SK-N-SH (cell line): ENCODE data around the gene PPP1R12B. TPM values are rescaled to one million over a fixed set of nuclear protein-coding genes. Genes with fewer than 3 reads are reported as not detected.
"Not testable (repeated sequence)": the region's sequence is repeated elsewhere in the genome, so short reads cannot be mapped to it uniquely, and the experiment has no call there.

Source experiments
- CTCF ChIA-PET: fragments of 300-600, 350-600 bp; formaldehyde crosslinking; extraction: SDS; loops from one replicate; lab custom pipeline; 2021; lab: Yijun Ruan, JAX
- POLR2A ChIA-PET: fragments of 350-600 bp; sonication (Branson Sonifier 250); formaldehyde crosslinking; extraction: SDS; loops from one replicate; lab custom pipeline; 2020; ENCODE audit warnings: antibody characterized with exemption, inconsistent platforms; lab: Yijun Ruan, JAX
- DNase-seq: peaks from one replicate; pipeline ENCODE4 v3.0.0; 2012
- H2AFZ ChIP-seq: fragments of 200-600 bp; sonication (generic); 2 replicates; pipeline ENCODE4 v1.8.1; 2016; ENCODE audit warnings: antibody characterized with exemption, mild to moderate bottlenecking, low read depth
- H3F3A ChIP-seq: fragments of 200-600 bp; sonication (generic); replicated peaks from 2 replicates; pipeline ENCODE3; 2016; ENCODE audit warnings: antibody characterized with exemption, mild to moderate bottlenecking; ENCODE audit not compliant: insufficient read depth
- H3K27ac ChIP-seq, 2 experiments: fragments of 200-500 bp in 1 of 2; fragments of 200-600 bp in 1 of 2; sonication (Bioruptor generic) in 1 of 2; sonication (generic), shearing (Covaris generic) in 1 of 2; 2 replicates each; pipeline versions ENCODE4 v1.5.1 to v1.6.1; 2014 to 2016; ENCODE audit warnings: low read depth in 2 of 2, inconsistent platforms in 1 of 2, low read length in 1 of 2, mild to moderate bottlenecking in 1 of 2, mixed read lengths in 1 of 2
- H3K27me3 ChIP-seq: fragments of 200-600 bp; sonication (generic), shearing (Covaris generic); 2 replicates; pipeline ENCODE4 v1.6.1; 2016; ENCODE audit warnings: mixed run types; ENCODE audit not compliant: insufficient read depth
- H3K36me3 ChIP-seq, 2 experiments: fragments of 200-500 bp in 1 of 2; fragments of 200-600 bp in 1 of 2; sonication (Bioruptor generic) in 1 of 2; sonication (generic) in 1 of 2; replicated peaks in 1 of 2; 2 replicates each; pipeline versions ENCODE3 to v1.5.1; 2014 to 2016; ENCODE audit warnings: low read length in 1 of 2, mild to moderate bottlenecking in 1 of 2; ENCODE audit not compliant: insufficient read depth in 2 of 2, control insufficient read depth in 1 of 2
- H3K4me1 ChIP-seq, 2 experiments: fragments of 200-500 bp in 1 of 2; fragments of 200-600 bp in 1 of 2; sonication (Bioruptor generic) in 1 of 2; sonication (generic), shearing (Covaris generic) in 1 of 2; 2 replicates each; pipeline versions ENCODE4 v1.5.1 to v1.6.1; 2014 to 2016; ENCODE audit warnings: low read depth in 1 of 2, low read length in 1 of 2, mixed run types in 1 of 2; ENCODE audit not compliant: insufficient read depth in 2 of 2, control insufficient read depth in 1 of 2
- H3K4me2 ChIP-seq: fragments of 200-600 bp; sonication (generic), shearing (Covaris generic); 2 replicates; pipeline ENCODE4 v1.6.1; 2017; ENCODE audit warnings: mixed run types
- H3K4me3 ChIP-seq, 2 experiments: fragments of 200-500 bp in 1 of 2; fragments of 200-600 bp in 1 of 2; sonication (Bioruptor generic) in 1 of 2; sonication (generic), shearing (Covaris generic) in 1 of 2; 2 replicates each; pipeline versions ENCODE4 v1.5.1 to v1.8.1; 2014 to 2016; ENCODE audit warnings: low read depth in 2 of 2, inconsistent platforms in 1 of 2, low read length in 1 of 2, mild to moderate bottlenecking in 1 of 2, mixed read lengths in 1 of 2, moderate library complexity in 1 of 2
- H3K79me2 ChIP-seq: fragments of 200-600 bp; sonication (generic); 2 replicates; pipeline ENCODE4 v1.8.1; 2017; ENCODE audit warnings: mild to moderate bottlenecking; ENCODE audit not compliant: insufficient read depth
- H3K9ac ChIP-seq: fragments of 200-600 bp; sonication (generic); 2 replicates; pipeline ENCODE4 v1.6.1; 2017; ENCODE audit warnings: mixed run types
- H3K9me2 ChIP-seq: fragments of 200-600 bp; sonication (generic); 2 replicates; pipeline ENCODE4 v1.6.1; 2017; ENCODE audit warnings: mixed run types
- H3K9me3 ChIP-seq: fragments of 200-600 bp; sonication (generic); 2 replicates; pipeline ENCODE4 v1.6.1; 2017; ENCODE audit warnings: mixed run types, mild to moderate bottlenecking, moderate library complexity
- H4K20me1 ChIP-seq: fragments of 200-600 bp; sonication (generic); 2 replicates; pipeline ENCODE4 v1.6.1; 2017; ENCODE audit warnings: mild to moderate bottlenecking, mixed run types; ENCODE audit not compliant: insufficient read depth
- GABPA ChIP-seq: IDR thresholded peaks from 2 replicates; pipeline ENCODE4 v1.4.0; 2012; ENCODE audit warnings: low read depth, mild to moderate bottlenecking
- TAF1 ChIP-seq: IDR thresholded peaks from 2 replicates; pipeline ENCODE4 v1.6.1; 2012; ENCODE audit warnings: low read depth, mild to moderate bottlenecking, low read length, moderate library complexity, borderline replicate concordance
- WGBS: methylation state at CpG from one replicate; pipeline ENCODE4 v1.1.6; 2017; ENCODE audit warnings: low lambda C conversion rate; 5-methylcytosine and 5-hydroxymethylcytosine counted together
- polyA plus RNA-seq, 3 experiments: library from polyadenylated mRNA; depleted of rRNA; stranded (reverse); fragments of >200 nt; gene quantifications; 2 replicates each; pipeline ENCODE4 v1.2.3, GENCODE V29; 2012
- TF ChIP-seq, protein P1 (sequence below): IDR thresholded peaks from 2 replicates; pipeline ENCODE4 v1.6.1; 2012; ENCODE audit warnings: mild to moderate bottlenecking, low read depth, low read length, moderate library complexity
- TF ChIP-seq, protein P2 (sequence below): IDR thresholded peaks from 2 replicates; pipeline ENCODE4 v1.4.0; 2012; ENCODE audit warnings: low read depth, borderline replicate concordance

PPP1R12B gene
- polyA plus RNA-seq, 1 of the 3 experiments (the other 2 are of a cell fraction), result 2.8 TPM

DNA sequence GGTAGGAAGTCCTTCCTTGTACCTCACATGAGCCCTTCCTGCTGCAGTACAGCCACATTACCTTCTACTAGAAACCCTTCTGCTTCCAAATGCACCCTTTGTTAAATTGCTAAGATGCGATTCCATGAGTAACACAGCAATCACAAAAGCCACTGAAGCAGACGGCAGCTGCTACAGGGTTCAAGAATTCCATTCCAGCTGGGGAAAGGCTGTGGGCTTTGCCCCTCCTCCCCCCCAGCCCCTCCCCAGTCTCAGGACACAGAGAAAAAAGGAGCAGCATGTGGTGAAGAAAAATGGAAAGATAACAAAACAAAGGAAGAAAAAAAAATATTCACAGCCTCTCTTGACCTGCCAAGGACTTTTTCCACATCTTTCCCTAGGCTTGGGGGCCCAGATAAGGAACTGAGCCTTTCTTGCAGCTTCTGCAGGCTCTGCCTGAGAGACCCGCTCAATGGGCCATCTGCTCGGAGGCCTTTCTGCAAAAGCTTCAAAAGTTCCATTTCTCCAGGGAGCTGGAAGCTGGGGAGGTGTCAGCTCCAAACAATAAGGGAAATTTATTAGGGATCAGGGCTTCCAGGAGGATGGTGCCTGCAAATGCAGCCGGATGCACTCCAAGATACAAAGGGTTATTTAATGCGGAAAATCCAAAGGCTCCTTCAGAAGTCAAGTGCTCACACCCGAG lies 289.7 kb downstream of the PPP1R12B start:
- no peaks in the 10 kb centered on the region for H3K9me2 ChIP-seq
- H3K4me1 ChIP-seq, result peaks cover 0 to 8% of the 10 kb centered on the region in 2 experiments; a peak in 1 of 4 replicates
- H3K4me3 ChIP-seq, result no peak overlapping the region
- TF ChIP-seq TAF1 (no peak), GABPA (no peak)
- TF ChIP-seq, protein P1, sequence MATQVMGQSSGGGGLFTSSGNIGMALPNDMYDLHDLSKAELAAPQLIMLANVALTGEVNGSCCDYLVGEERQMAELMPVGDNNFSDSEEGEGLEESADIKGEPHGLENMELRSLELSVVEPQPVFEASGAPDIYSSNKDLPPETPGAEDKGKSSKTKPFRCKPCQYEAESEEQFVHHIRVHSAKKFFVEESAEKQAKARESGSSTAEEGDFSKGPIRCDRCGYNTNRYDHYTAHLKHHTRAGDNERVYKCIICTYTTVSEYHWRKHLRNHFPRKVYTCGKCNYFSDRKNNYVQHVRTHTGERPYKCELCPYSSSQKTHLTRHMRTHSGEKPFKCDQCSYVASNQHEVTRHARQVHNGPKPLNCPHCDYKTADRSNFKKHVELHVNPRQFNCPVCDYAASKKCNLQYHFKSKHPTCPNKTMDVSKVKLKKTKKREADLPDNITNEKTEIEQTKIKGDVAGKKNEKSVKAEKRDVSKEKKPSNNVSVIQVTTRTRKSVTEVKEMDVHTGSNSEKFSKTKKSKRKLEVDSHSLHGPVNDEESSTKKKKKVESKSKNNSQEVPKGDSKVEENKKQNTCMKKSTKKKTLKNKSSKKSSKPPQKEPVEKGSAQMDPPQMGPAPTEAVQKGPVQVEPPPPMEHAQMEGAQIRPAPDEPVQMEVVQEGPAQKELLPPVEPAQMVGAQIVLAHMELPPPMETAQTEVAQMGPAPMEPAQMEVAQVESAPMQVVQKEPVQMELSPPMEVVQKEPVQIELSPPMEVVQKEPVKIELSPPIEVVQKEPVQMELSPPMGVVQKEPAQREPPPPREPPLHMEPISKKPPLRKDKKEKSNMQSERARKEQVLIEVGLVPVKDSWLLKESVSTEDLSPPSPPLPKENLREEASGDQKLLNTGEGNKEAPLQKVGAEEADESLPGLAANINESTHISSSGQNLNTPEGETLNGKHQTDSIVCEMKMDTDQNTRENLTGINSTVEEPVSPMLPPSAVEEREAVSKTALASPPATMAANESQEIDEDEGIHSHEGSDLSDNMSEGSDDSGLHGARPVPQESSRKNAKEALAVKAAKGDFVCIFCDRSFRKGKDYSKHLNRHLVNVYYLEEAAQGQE, result no peak
- TF ChIP-seq, protein P2, sequence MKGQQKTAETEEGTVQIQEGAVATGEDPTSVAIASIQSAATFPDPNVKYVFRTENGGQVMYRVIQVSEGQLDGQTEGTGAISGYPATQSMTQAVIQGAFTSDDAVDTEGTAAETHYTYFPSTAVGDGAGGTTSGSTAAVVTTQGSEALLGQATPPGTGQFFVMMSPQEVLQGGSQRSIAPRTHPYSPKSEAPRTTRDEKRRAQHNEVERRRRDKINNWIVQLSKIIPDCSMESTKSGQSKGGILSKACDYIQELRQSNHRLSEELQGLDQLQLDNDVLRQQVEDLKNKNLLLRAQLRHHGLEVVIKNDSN, result no peak
- TF ChIP-seq, all 33 proteins: peak for 0
- WGBS, result 73% methylated on average over 7 of the region's 7 CpGs
- Histone ChIP-seq H4K20me1 (no peaks in the 10 kb centered on the region), H2AFZ (no peak overlapping the region), H3K36me3 (no peaks in the 10 kb centered on the region), H3K9me3 (no peaks in the 10 kb centered on the region), H3K27ac (no peak overlapping the region), H3K27me3 (peaks cover 43% of the 10 kb centered on the region), H3K9ac (no peak overlapping the region), H3K4me2 (no peak overlapping the region), H3K79me2 (no peaks in the 10 kb centered on the region), H3F3A (no peaks in the 10 kb centered on the region)
- ChIA-PET CTCF (interaction anchor here (0.9 to 1.2 kb wide), 3 partner anchors 72 to 137 kb away, joined by 3 to 4 read pairs (median 3); partner anchors contain the start of gene SYT2), POLR2A (no interaction called here)
- DNase-seq, result no peak

DNA sequence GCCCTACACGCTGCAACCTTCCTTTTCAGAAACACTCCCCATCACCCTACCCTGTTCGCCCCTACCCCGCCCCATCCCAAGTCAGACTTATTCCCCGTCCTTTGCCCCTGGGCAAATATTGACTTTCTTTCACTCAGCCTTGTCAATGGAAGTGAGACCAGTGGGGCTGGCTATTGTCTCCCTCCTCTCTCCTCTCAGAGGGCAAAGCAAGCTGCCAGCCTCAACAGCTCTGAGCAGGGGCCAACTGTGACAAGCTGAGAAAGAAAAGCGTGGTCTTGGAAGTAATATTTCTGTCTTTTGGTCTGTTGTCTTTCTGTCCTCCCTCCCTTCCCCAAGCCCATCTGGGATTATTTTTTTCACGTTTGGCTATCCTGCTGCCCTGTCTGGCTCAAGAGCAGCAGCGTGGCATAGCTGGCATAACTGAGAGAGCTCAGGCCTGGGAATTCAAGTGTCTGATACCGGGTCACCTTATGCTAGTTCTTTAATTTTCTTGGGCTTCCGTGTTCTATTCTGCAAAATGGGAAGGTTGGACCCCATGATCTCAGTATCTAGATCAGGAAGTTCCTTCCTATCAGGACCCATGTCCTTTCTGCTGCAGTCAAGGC lies 290.3 kb downstream of the PPP1R12B start:
- H3K9me2 ChIP-seq, H3K79me2 ChIP-seq, H3F3A ChIP-seq, H3K27ac ChIP-seq, H3K9ac ChIP-seq, H3K4me2 ChIP-seq, H3K36me3 ChIP-seq, H3K9me3 ChIP-seq, H4K20me1 ChIP-seq, POLR2A ChIA-PET, H2AFZ ChIP-seq, H3K4me3 ChIP-seq, DNase-seq: not testable (repeated sequence)
- WGBS, result 68% methylated on average over 9 of the region's 9 CpGs
- Histone ChIP-seq H3K27me3 (peaks cover 48% of the 10 kb centered on the region), H3K4me1 (peaks cover 0 to 12% of the 10 kb centered on the region in 2 experiments; a peak in 2 of 4 replicates)
- CTCF ChIA-PET, result interaction anchor here (1.2 kb wide), 1 partner anchor 138 kb away, joined by 4 read pairs; no protein-coding TSS in a partner anchor
